GM18520 (cell line): Measurements from ENCODE around the gene MEX3D.
"Not testable (repeated sequence)": the region's sequence is repeated elsewhere in the genome, so short reads cannot be mapped to it uniquely, and the experiment has no call there.

Source experiments
- ATAC-seq: cut with Tn5 transposase; IDR thresholded peaks from one replicate; pipeline ENCODE4 v1.9.1; 2021; ENCODE audit not compliant: unreplicated experiment

Gene MEX3D

DNA sequence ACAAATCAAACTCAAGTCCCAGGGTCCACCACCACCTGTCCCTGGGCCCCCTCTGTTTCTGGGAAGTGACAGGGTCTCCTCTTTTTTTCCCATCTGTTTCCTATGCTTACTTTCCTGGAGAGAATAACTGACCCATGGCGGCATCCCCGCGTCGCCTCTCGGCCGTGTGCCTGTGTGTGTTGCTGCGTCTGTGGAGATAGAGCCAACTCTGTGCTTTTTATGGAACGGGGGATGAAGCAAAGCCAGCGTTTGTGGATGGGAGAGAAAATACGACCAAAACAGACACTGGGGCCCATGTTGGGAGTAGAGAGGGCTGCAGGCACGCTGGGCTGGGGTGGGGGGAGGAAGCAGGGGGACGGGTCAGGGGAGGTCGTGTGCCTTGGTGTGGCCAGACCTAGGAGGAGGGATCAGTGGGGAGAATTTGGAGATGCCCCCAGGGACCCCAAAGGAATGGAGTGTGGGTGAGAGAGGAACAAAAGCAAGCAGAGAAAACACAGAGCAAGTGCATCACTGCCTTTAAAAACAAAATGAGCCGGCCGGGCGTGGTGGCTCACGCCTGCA, 27.7 kb downstream of the MEX3D start:
- ATAC-seq, result no peak

DNA sequence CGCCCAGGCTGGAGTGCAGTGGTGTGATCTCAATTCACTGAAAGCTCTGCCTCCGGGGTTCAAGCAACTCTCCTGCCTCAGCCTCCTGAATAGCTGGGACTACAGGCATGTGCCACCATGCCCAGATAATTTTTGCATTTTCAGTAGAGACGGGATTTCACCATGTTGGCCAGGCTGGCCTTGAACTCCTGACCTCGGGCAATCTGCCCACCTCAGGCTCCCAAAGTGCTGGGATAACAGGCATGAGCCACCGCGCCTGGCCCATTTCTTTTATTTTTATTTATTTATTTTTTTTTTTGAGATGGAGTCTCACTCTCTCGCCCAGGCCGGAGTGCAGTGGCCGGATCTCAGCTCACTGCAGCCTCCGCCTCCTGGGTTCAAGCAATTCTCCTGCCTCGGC, 28.4 kb downstream of the MEX3D start:
- ATAC-seq, result not testable (repeated sequence)

DNA sequence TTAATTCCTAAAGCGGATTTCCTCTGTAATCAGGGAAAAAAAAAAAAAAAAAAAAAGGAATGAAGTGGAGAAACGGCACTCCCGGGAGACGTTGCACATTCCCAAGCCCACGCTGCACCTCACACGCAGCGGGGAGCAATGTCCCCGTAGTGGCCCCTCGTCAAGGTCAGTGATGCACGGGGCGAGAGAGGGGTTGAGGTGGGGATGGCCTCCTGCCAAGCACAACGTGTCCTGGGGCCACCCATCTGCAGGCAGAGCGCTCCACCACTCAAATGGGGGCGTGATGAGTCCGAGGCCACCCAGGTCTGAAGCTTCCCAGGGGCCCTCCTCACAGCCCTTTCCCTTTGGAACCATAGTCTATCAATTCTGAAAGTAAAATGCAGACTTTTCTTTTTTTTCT, 29.1 kb downstream of the MEX3D start:
- ATAC-seq, result no peak

DNA sequence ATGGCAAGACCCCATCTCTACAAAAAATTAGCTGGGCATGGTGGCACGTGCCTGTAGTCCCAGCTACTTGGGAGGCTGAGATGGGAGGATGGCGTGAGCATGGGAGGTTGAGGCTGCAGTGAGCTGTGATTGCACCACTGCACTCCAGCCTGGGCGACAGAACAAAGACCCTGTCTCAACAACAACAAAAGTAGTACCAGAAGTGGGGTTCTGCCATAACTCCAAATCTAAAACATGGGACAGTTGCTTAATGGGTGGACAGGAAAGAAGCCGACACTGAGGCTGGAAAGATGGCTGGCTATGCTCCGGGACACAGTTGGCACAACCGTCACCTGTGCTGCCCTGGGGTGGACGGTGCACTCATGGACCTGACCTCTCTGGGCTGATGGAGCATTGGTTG, 32.4 kb downstream of the MEX3D start:
- not testable (repeated sequence) for ATAC-seq

- ATAC-seq, result no peak
These were observed 33.2 kb downstream of the MEX3D start for GRCh38 chr19:1534972-1535371.

DNA sequence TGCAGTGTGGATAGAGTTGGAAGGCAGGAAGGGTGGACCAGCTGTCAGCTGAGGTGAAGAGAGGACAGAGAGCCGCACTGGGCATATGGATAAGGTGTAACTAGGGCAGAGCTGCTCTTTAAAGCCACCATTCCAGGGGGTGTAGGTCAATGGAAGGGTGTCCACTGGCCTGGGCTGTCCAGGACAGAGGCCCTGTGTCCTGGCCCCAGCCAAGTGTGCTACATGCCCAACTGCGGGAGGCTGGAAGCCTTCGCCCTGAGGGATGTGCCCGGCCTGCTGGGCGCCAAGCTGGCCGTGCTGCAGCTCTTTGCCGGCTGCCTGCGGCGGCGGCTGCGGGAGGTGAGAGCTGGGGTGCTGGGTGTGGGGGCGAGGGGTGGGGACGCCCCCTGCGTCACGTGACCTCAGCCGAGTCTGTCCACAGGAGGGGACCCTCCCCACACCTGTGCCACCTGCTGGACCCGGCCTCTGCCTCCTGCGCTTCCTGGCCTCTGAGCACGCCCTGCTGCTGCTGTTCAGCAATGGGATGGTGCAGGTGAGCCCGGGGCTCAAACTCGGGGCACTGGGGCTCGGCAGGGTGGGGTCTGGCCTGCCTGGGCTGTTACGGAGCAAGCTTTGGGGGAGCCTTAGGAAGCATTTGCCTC, 34.5 kb downstream of the MEX3D start:
- no peak for ATAC-seq

- ATAC-seq, result no peak
These were observed 36.1 kb downstream of the MEX3D start for GRCh38 chr19:1532003-1532402.

DNA sequence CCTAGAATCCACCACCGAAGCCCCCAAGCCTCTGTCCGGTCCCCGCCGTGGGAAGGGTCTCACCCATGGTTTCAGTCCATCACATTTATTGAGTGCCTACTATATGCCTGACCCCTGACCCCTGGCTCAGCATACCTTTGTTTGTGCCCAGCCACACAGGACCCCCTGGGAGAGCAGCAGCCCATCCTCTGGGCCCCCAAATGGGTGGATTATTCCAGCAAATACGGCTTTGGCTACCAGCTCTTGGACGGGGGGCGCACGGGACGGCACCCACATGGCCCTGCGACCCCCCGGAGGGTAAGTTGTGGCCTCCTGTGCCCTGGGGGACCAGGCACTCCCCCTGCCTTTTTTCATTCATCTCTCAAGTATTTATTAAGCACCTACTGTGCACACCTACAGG, 36.5 kb downstream of the MEX3D start:
- ATAC-seq, result no peak

DNA sequence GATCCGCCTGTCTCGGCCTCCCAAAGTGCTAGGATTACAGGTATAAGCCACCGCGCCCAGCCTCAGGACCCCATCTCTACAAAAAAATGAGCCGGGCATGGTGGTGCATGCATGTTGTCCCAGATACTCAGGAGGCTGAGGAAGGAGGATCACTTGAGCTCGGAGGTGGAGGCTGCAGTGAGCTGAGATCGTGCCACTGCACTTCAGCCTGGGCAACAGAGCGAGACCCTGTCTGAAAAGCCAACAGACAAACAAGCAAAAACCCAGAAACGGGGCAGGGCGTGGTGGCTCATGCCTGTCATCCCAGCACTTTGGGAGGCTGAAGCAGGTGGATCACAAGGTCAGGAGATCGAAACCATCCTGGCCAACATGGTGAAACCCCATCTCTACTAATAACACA, 37.3 kb downstream of the MEX3D start:
- not testable (repeated sequence) for ATAC-seq

DNA sequence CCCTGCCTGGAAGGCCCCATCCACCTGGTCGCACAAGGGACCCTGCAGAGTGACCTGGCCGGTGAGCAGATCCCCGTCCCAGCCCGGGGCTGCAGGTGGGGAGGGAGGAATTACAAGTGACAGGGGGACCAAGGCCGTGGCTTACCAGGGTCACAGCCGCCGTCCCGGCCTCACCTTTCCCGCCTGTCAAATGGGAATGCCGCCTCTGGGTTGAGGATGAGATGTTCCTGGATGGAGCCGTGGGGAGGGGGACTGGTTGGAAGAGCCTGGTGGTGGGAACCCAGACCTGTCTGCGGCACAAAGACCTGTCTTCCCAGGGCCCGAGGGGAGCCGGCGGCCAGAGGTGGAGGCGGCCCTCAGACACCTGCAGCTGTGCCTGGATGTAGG, 38.7 kb downstream of the MEX3D start:
- ATAC-seq, result no peak

- no peak for ATAC-seq
These were observed 39.3 kb downstream of the MEX3D start for GRCh38 chr19:1528596-1529429.

DNA sequence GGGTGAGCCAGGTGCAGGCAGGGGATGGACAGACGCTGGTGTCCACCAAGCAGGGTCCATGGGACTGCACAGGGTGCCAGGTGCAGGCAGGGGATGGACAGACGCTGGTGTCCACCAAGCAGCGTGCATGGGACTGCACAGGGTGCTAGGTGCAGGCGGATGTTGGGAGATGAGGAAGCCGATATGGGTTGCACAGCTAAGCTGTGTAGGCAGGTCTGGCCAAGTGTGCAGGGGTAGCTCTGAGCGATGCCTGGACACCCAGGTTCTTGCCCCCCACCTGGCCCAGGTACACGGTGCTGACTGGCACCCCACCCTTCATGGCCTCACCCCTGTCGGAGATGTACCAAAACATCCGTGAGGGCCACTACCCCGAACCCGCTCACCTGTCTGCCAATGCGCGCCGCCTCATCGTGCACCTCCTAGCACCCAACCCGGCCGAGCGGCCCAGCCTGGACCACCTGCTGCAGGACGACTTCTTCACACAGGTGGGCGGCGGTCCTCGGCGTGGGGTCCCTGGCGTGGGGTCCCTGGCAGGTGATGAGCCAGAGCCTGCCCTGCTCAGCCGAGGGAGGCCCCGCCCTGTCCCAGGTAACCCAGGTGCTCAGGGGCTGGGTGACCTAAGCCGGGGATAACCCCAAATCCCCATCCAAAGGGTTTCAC, 40.3 kb downstream of the MEX3D start:
- ATAC-seq, result no peak

DNA sequence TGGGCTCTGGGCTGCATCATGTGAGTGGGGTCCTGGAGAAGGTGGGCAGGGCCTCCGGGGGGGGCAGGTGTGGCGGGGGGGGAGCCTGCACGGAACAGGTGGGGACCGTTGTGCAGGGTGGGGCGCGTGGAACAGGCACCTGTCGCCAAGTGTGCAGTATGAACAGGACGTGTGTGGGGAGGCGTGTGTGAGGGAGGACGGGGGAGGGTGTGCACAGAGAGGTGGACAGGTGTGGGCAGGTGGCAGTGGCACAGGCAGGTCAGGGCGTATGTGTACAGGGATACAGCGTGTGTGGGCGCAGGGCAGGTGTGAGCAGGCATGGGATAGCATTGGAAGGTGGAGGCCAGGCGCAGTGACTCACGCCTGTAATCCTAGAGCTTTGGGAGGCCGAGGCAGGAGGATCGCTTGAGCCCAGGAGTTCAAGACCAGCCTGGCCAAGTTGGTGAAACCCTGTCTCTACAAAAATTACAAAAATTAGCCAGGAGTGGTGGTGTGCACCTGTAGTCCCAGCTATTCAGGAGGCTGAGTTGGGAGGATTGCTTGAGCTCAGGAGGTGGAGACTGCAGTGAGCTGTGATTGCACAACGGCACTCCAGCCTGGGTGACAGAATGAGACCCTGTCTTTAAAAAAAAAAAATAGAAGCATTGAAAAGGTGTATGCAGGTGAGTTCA, 41.0 kb downstream of the MEX3D start:
- no peak for ATAC-seq

DNA sequence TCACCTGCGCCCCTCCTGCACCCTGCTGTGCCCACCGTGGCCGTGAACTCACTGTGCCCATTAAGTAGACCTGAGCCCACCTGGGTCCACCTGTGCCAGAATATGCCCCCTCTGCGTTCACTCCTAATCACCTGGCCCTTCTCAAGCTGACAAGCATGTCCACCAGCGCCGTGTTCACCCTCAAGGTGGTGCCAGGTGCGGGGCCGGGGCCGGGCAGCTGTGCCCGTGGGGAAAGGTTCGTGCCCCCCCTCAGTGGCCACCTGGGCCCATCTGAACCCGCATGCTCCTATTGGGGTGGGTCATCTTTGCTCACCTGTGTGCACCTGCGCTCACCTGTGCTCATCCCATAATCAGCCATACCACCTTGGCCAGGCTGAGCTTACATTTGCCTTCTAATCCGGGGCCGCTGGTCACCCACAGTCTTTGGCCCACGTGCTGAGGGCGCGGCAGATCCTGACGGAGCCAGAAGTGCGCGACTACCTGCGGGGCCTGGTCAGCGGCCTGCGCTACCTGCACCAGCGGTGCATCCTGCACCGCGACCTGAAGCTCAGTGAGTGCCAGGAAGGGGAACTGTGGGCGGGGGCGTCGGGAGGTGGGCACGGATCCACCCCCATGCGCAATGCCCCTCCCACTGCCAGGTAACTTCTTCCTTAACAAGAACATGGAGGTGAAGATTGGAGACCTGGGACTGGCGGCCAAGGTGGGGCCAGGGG, 41.9 kb downstream of the MEX3D start:
- ATAC-seq, result no peak

DNA sequence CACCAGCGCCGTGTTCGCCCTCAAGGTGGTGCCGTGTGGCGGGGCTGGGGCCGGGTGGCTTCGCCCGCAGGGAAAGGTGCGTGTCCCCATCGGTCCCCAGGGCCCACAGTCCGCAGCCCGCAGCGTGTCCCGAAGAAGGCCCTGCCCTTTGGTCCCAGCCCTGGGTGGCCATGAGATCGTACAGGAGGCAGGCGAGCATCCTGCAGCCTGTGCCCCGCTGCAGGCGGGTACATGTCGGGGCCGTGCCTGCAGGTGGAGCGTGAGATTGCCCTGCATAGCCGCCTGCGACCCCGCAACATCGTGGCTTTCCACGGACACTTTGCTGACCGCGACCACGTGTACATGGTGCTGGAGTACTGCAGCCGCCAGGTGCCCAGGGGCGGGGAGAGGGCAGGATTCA, 42.8 kb downstream of the MEX3D start:
- no peak for ATAC-seq

DNA sequence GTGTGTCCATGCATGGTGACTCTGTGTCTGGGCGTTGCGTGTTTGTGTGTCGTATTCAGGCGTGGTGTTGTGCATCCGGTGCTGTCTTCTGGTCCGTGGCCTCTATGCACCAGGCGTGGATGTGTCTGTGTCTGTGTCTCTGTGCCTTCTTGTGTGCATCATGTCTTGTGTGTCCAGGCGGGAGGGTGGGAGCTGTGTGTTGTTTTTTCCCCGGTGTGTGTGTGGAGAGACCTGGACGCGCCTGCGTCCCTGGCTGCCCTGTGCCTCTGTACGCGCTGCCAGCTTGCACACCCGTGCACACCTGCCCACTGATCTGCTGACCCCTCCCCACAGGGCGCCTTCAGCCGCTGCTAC, 43.2 kb downstream of the MEX3D start:
- no peak for ATAC-seq

GRCh38 chr19:1524287-1524971, 43.7 kb downstream of the MEX3D start:
- no peak for ATAC-seq

GRCh38 chr19:1523412-1524286, 44.5 kb downstream of the MEX3D start, which contains the start of gene PLK5:
PLK5 (plus strand) TSS chr19:1524077; CDS start chr19:1526997, 2,920 bp downstream.
- no peak for ATAC-seq

GRCh38 chr19:1522838-1523237, 45.3 kb downstream of the MEX3D start:
- ATAC-seq, result no peak
